Small intestine (tissue), 7 donors: ENCODE results near the gene MAP3K5. TPM values are rescaled to one million over a fixed set of nuclear protein-coding genes. Genes with fewer than 3 reads are reported as not detected.

ENCODE experiments used
- DNase-seq, 2 donors: peaks; one replicate each; pipeline versions ENCODE4 v3.0.0 to v3.0.0-alpha.2; 2013
- FAIRE-seq: peaks from 2 replicates; lab custom pipeline; 2012; peaks lifted over from hg19 to GRCh38; lab: Jason Lieb, UNC
- H3K27ac ChIP-seq, 3 donors: one replicate each; pipeline ENCODE4 v1.5.1; 2013; ENCODE audit warnings: low read length in 2 of 3, mild to moderate bottlenecking in 2 of 3, control low read depth in 1 of 3, inconsistent platforms in 1 of 3, low read depth in 1 of 3, moderate library complexity in 1 of 3
- H3K27me3 ChIP-seq, 3 donors: one replicate each; pipeline ENCODE4 v1.6.1; 2013; ENCODE audit warnings: low read length in 3 of 3, inconsistent platforms in 1 of 3; ENCODE audit not compliant: control insufficient read depth in 3 of 3, insufficient read depth in 3 of 3
- H3K36me3 ChIP-seq, 3 donors: one replicate each; pipeline ENCODE4 v1.6.1; 2013; ENCODE audit warnings: low read length in 3 of 3, inconsistent platforms in 1 of 3, low read depth in 1 of 3, mild to moderate bottlenecking in 1 of 3, moderate library complexity in 1 of 3; ENCODE audit not compliant: control insufficient read depth in 3 of 3, insufficient read depth in 2 of 3
- H3K4me1 ChIP-seq, 3 donors: one replicate each; pipeline ENCODE4 v1.6.1; 2013; ENCODE audit warnings: low read length in 2 of 3, inconsistent platforms in 1 of 3, low read depth in 1 of 3, mild to moderate bottlenecking in 1 of 3, moderate library complexity in 1 of 3; ENCODE audit not compliant: control insufficient read depth in 3 of 3, insufficient read depth in 2 of 3
- H3K4me3 ChIP-seq, 3 donors: one replicate each; pipeline ENCODE4 v1.5.1; 2013; ENCODE audit warnings: low read length in 3 of 3, control low read depth in 1 of 3, inconsistent platforms in 1 of 3, low read depth in 1 of 3, mild to moderate bottlenecking in 1 of 3, moderate library complexity in 1 of 3
- H3K9me3 ChIP-seq, 2 donors: one replicate each; pipeline ENCODE4 v1.6.1; 2013; ENCODE audit warnings: low read depth in 1 of 2, low read length in 1 of 2; ENCODE audit not compliant: control insufficient read depth in 2 of 2, insufficient read depth in 1 of 2
- WGBS, 3 donors: extraction: QIAGEN DNeasy Blood & Tissue Kit; methylation state at CpG; one replicate each; pipeline ENCODE4 v1.1.7; 2013; 5-methylcytosine and 5-hydroxymethylcytosine counted together
- polyA plus RNA-seq, 4 donors: library from polyadenylated mRNA; stranded (reverse) in 3 of 4; unstranded in 1 of 4; fragments of 200-250 nt in 3 of 4; fragments of 120-200 nt in 1 of 4; gene quantifications; one replicate each; pipeline versions ENCODE4 v1.2.1 to v1.2.3, GENCODE V29; 2013
- donor health status: healthy with polysubstance abuse.
- donor health status: control.
- donor health status: control.
- donor health status: Bipolar disorder and iron deficiency.
- donor health status: healthy.

MAP3K5 gene
- polyA plus RNA-seq, 4 donors, result 5.4 to 9.5 (median 7.0) TPM

GRCh38 chr6:136521911-136522310, 270.4 kb downstream of the MAP3K5 start:
- Histone ChIP-seq H3K27me3 (no peaks in the 10 kb centered on the region), H3K27ac (no peak overlapping the region), H3K36me3 (peaks cover 0 to 8% (median 1%) of the 10 kb centered on the region in 3 donors), H3K4me3 (no peak overlapping the region), H3K4me1 (peaks cover 0 to 2% (median 1%) of the 10 kb centered on the region in 3 donors), H3K9me3 (no peaks in the 10 kb centered on the region)
- WGBS, 3 donors, result 90 to 95% (median 94%) methylated on average over 4 of the region's 4 CpGs
- no peak for FAIRE-seq
- DNase-seq, result no peak

DNA sequence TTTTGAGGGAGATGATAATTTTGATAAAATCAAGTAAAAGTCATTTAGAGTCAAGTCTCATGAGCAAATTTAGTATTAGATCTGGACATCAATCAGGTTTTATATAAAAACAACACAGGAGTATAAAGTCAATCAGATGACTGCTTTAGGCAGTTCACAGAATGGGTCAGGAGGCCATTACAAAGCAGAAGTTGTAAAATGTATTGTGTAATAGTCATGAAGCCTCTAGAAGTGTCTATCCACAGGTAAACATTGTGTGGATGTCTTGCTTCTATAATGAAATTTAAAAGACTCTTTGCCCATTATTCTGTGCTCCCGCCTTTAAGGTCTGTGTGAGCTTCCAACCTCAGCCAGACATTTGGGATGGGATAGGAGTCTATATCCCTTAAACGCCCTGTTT, 270.9 kb downstream of the MAP3K5 start:
- Histone ChIP-seq H3K9me3 (no peaks in the 10 kb centered on the region), H3K36me3 (peaks cover 0 to 8% (median 1%) of the 10 kb centered on the region in 3 donors), H3K27me3 (no peaks in the 10 kb centered on the region), H3K27ac (no peak overlapping the region), H3K4me3 (no peak overlapping the region), H3K4me1 (peaks cover 0 to 2% (median 0%) of the 10 kb centered on the region in 3 donors)
- FAIRE-seq (no peak), DNase-seq (peak in 1 of 2 donors; percentile 21)
- 74 to 83% (median 81%) methylated on average over 2 of the region's 2 CpGs for WGBS, 3 donors

DNA sequence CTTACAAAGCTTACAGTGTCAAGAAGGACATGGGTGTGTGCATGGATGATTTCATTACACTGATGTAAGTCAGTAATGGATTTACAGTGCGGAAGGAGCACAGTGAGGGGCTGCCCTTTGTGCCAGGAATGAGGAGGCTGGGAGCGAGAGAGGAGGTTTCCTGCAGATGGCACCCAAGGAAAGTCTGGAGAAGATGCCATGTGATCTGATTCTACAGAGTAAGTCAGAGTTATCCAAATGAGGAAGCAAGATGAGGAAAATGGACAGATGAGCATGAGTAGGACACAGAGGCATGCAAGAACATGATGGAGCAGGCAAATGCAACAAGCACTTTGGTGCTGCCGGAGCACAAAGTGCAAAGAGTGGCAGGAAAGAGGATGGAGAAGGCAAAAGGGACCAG, 271.8 kb downstream of the MAP3K5 start:
- no peak for DNase-seq
- H3K27ac ChIP-seq, result no peak overlapping the region
- H3K36me3 ChIP-seq, result peaks cover 0 to 7% (median 0%) of the 10 kb centered on the region in 3 donors
- no peaks in the 10 kb centered on the region for H3K27me3 ChIP-seq
- H3K4me1 ChIP-seq, result peaks cover 0 to 2% (median 0%) of the 10 kb centered on the region in 3 donors
- no peak for FAIRE-seq
- no peak overlapping the region for H3K4me3 ChIP-seq
- 92 to 93% (median 92%) methylated on average over 3 of the region's 3 CpGs for WGBS, 3 donors
- no peaks in the 10 kb centered on the region for H3K9me3 ChIP-seq

- Histone ChIP-seq H3K27ac (no peak overlapping the region), H3K4me1 (peaks cover 0 to 2% (median 0%) of the 10 kb centered on the region in 3 donors), H3K4me3 (no peak overlapping the region), H3K36me3 (peaks cover 0 to 8% (median 2%) of the 10 kb centered on the region in 3 donors), H3K27me3 (no peaks in the 10 kb centered on the region), H3K9me3 (no peaks in the 10 kb centered on the region)
- WGBS, 3 donors, result 78 to 81% (median 79%) methylated on average over 3 of the region's 3 CpGs
- DNase-seq (no peak), FAIRE-seq (no peak)
Observed at GRCh38 chr6:136517582-136517981, 274.7 kb downstream of the MAP3K5 start.

GRCh38 chr6:136517002-136517401, 275.3 kb downstream of the MAP3K5 start:
- DNase-seq (no peak), FAIRE-seq (no peak)
- H3K36me3 ChIP-seq, result peaks cover 0 to 7% (median 2%) of the 10 kb centered on the region in 3 donors
- H3K27me3 ChIP-seq, result no peaks in the 10 kb centered on the region
- H3K9me3 ChIP-seq, result no peaks in the 10 kb centered on the region
- H3K27ac ChIP-seq, result no peak overlapping the region
- no peak overlapping the region for H3K4me3 ChIP-seq
- H3K4me1 ChIP-seq, result peaks cover 0 to 2% (median 0%) of the 10 kb centered on the region in 3 donors

GRCh38 chr6:136514591-136514990, 277.7 kb downstream of the MAP3K5 start:
- no peaks in the 10 kb centered on the region for H3K27me3 ChIP-seq
- no peaks in the 10 kb centered on the region for H3K9me3 ChIP-seq
- no peak for DNase-seq
- H3K36me3 ChIP-seq, result peaks cover under 1 to 13% (median 2%) of the 10 kb centered on the region in 3 donors
- no peak overlapping the region for H3K4me3 ChIP-seq
- WGBS, 3 donors, result 86 to 90% (median 87%) methylated on average over 4 of the region's 4 CpGs
- no peaks in the 10 kb centered on the region for H3K4me1 ChIP-seq
- no peak overlapping the region for H3K27ac ChIP-seq
- FAIRE-seq, result no peak

DNA sequence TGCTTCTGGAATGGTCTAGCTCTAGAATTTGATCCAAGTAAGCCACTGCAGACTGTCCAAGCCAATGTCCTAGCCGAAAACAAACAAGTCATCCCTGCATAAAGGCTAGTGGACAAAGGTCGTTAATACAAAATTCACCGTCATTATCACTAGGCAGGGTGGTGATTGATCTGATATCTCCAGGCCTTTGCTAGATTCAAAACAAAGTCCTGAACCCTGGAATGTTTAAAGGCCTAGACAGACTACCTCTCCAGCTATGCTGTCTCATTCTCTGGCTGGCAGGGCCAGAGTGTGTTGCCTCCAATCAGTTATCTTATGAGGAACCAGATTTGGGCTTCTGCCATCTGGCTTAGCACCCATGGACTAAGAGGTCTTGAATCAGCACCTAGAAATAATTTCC, 280.4 kb downstream of the MAP3K5 start:
- DNase-seq (peak in 1 of 2 donors; percentile 45), FAIRE-seq (no peak)
- Histone ChIP-seq H3K4me1 (peaks cover 0 to 8% (median 0%) of the 10 kb centered on the region in 3 donors), H3K27me3 (no peaks in the 10 kb centered on the region), H3K9me3 (no peaks in the 10 kb centered on the region), H3K27ac (no peak overlapping the region), H3K36me3 (peaks cover 2 to 13% (median 2%) of the 10 kb centered on the region in 3 donors), H3K4me3 (no peak overlapping the region)
- WGBS, 3 donors, result 14 to 57% (median 40%) methylated on average over 3 of the region's 3 CpGs

DNA sequence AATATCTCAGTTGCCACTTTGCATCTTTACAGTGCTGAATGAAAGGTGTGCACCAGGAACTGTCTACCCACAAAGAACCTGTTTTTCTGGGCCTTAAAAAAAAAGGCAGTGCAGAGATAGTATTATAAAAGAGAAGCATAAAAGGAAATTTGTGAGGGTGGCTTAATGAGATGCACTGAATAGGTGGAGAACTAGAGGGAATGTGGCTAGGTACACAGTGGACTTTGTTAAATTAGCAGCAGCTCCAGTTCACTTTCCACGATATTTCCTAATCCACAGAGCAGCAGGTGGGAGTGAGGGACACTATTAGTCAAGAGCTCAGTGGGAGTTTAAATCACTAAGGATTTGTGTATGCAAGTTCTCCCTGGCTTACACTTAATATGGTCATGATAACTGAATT, 280.9 kb downstream of the MAP3K5 start:
- Histone ChIP-seq H3K9me3 (no peaks in the 10 kb centered on the region), H3K4me1 (peaks cover 0 to 8% (median 0%) of the 10 kb centered on the region in 3 donors), H3K27ac (no peak overlapping the region), H3K36me3 (peaks cover 2 to 13% (median 2%) of the 10 kb centered on the region in 3 donors), H3K27me3 (no peaks in the 10 kb centered on the region), H3K4me3 (no peak overlapping the region)
- DNase-seq (no peak), FAIRE-seq (no peak)
- WGBS, 3 donors, result 17 to 53% (median 32%) methylated on average over 1 of the region's 1 CpG

DNA sequence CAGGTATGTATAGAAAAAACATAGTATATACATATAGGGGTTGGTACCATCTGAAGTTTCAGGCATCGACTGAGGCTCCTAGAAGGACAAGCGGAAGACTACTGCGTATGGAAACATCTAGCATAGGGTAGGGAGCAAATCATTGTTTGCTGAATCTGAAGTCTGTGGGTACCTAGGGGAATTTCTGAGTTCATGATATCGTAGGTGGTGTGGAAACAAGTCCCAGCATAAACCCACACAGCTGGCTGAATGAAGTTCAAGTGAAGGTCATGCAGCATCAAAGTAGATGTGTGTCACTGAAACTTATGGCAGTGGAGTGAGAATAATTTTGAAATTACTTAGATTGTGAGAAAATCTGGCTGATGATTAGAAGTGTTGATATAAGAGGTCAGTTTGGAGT, 281.5 kb downstream of the MAP3K5 start:
- DNase-seq (no peak), FAIRE-seq (no peak)
- Histone ChIP-seq H3K4me1 (peaks cover 0 to 8% (median 0%) of the 10 kb centered on the region in 3 donors), H3K4me3 (no peak overlapping the region), H3K27ac (no peak overlapping the region), H3K36me3 (peaks cover 2 to 10% (median 2%) of the 10 kb centered on the region in 3 donors), H3K9me3 (no peaks in the 10 kb centered on the region), H3K27me3 (no peaks in the 10 kb centered on the region)
- WGBS, 3 donors, result 76 to 82% (median 81%) methylated on average over 4 of the region's 4 CpGs
